Esophagus muscularis mucosa (tissue), 3 donors: Measurements from ENCODE around the gene TBP.
"Not testable (repeated sequence)": the region's sequence is repeated elsewhere in the genome, so short reads cannot be mapped to it uniquely, and the experiment has no call there.

Experiments
- CTCF ChIP-seq, 3 experiments: fragments of 200-600 bp in 2 of 3; fragments of 450-650 bp in 1 of 3; sonication (generic) in 2 of 3; IDR thresholded peaks; one replicate each; pipeline ENCODE4 v1.5.1; 2017 to 2019; ENCODE audit warnings: antibody characterized with exemption in 3 of 3, mild to moderate bottlenecking in 2 of 3, moderate library complexity in 1 of 3
- POLR2AphosphoS5 ChIP-seq, 2 donors: sonication (generic); formaldehyde crosslinking; IDR thresholded peaks; one replicate each; pipeline ENCODE4 v1.6.1; 2017; ENCODE audit warnings: antibody characterized with exemption in 2 of 2

GRCh38 chr6:170508275-170508674 is 45.9 kb upstream of the TBP start:
- not testable (repeated sequence) for TF ChIP-seq CTCF, POLR2AphosphoS5 (IDR thresholded peaks at IDR 0.05)
